Liver (tissue), 9 donors: ENCODE results near the gene ZFAND3. TPM values are rescaled to one million over a fixed set of nuclear protein-coding genes. Genes with fewer than 3 reads are reported as not detected.

ENCODE experiments used
- DNase-seq: peaks from one replicate; pipeline ENCODE4 v3.0.0-alpha.2; 2017; ENCODE audit warnings: low spot score
- H3K27ac ChIP-seq, 2 donors: one replicate each; pipeline ENCODE4 v1.7.0; 2013; ENCODE audit warnings: inconsistent platforms in 2 of 2, low read length in 2 of 2, control low read depth in 1 of 2, low read depth in 1 of 2, mild to moderate bottlenecking in 1 of 2
- H3K27me3 ChIP-seq, 4 donors: one replicate each; pipeline versions ENCODE4 v1.6.1 to v1.7.0; 2013; ENCODE audit warnings: low read length in 3 of 4, inconsistent platforms in 1 of 4, mild to moderate bottlenecking in 1 of 4, moderate library complexity in 1 of 4; ENCODE audit not compliant: control insufficient read depth in 4 of 4, insufficient read depth in 4 of 4
- H3K36me3 ChIP-seq, 4 donors: one replicate each; pipeline versions ENCODE4 v1.6.1 to v1.7.0; 2013; ENCODE audit warnings: low read length in 3 of 4, mild to moderate bottlenecking in 3 of 4, low read depth in 1 of 4, moderate library complexity in 1 of 4; ENCODE audit not compliant: control insufficient read depth in 4 of 4, insufficient read depth in 3 of 4
- H3K4me1 ChIP-seq, 4 donors: one replicate each; pipeline versions ENCODE4 v1.6.1 to v1.7.0; 2013; ENCODE audit warnings: low read length in 3 of 4, mild to moderate bottlenecking in 3 of 4, moderate library complexity in 1 of 4; ENCODE audit not compliant: control insufficient read depth in 4 of 4, insufficient read depth in 4 of 4
- H3K4me3 ChIP-seq, 3 donors: one replicate each; pipeline versions ENCODE4 v1.6.1 to v1.7.0; 2013; ENCODE audit warnings: low read length in 3 of 3, control low read depth in 1 of 3, low read depth in 1 of 3, mild to moderate bottlenecking in 1 of 3
- H3K9ac ChIP-seq, 2 donors: one replicate each; pipeline ENCODE4 v1.7.0; 2013; ENCODE audit warnings: low read length in 2 of 2, mild to moderate bottlenecking in 2 of 2, moderate library complexity in 2 of 2, control low read depth in 1 of 2, low read depth in 1 of 2
- H3K9me3 ChIP-seq, 4 donors: one replicate each; pipeline versions ENCODE4 v1.6.1 to v1.7.0; 2013; ENCODE audit warnings: low read length in 3 of 4; ENCODE audit not compliant: control insufficient read depth in 4 of 4
- ATF3 ChIP-seq: IDR thresholded peaks from 2 replicates; pipeline ENCODE4 v1.6.1; 2016; ENCODE audit warnings: antibody characterized with exemption
- CTCF ChIP-seq: fragments of 150-350 bp; IDR thresholded peaks from 2 replicates; pipeline ENCODE4 v1.5.1; 2017; ENCODE audit warnings: improper control_type of control experiment, low read depth, low read length; ENCODE audit not compliant: missing input control
- EGR1 ChIP-seq, 2 donors: IDR thresholded peaks; 2 replicates each; pipeline ENCODE4 v1.6.1; 2016 to 2018; ENCODE audit warnings: antibody characterized with exemption in 2 of 2, low read depth in 2 of 2
- FOXA1 ChIP-seq: IDR thresholded peaks from 2 replicates; pipeline ENCODE4 v1.6.1; 2016; ENCODE audit warnings: antibody characterized with exemption
- FOXA2 ChIP-seq: IDR thresholded peaks from 2 replicates; pipeline ENCODE4 v1.6.1; 2016; ENCODE audit warnings: antibody characterized with exemption
- GABPA ChIP-seq, 2 donors: IDR thresholded peaks in 1 of 2; conservative IDR thresholded peaks in 1 of 2; 2 replicates each; pipeline ENCODE4 v1.6.1; 2016; ENCODE audit warnings: antibody characterized with exemption in 2 of 2, mild to moderate bottlenecking in 1 of 2, moderate library complexity in 1 of 2
- HNF4A ChIP-seq, 2 donors: conservative IDR thresholded peaks; 2 replicates each; pipeline ENCODE4 v1.6.1; 2016; ENCODE audit warnings: antibody characterized with exemption in 2 of 2, mild to moderate bottlenecking in 2 of 2
- HNF4G ChIP-seq: IDR thresholded peaks from 2 replicates; pipeline ENCODE4 v1.6.1; 2016; ENCODE audit warnings: antibody characterized with exemption
- JUND ChIP-seq, 2 donors: IDR thresholded peaks; 2 replicates each; pipeline ENCODE4 v1.6.1; 2016; ENCODE audit warnings: antibody characterized with exemption in 2 of 2
- NR2F2 ChIP-seq: IDR thresholded peaks from 2 replicates; pipeline ENCODE4 v1.6.1; 2016; ENCODE audit warnings: antibody characterized with exemption
- RAD21 ChIP-seq, 2 donors: IDR thresholded peaks; 2 replicates each; pipeline ENCODE4 v1.6.1; 2016; ENCODE audit warnings: antibody characterized with exemption in 2 of 2, mild to moderate bottlenecking in 2 of 2
- REST ChIP-seq: IDR thresholded peaks from 2 replicates; pipeline ENCODE4 v1.6.1; 2016; ENCODE audit warnings: antibody characterized with exemption, mild to moderate bottlenecking
- RXRA ChIP-seq, 2 donors: IDR thresholded peaks; 2 replicates each; pipeline ENCODE4 v1.6.1; 2017 to 2018; ENCODE audit warnings: antibody characterized with exemption in 2 of 2, mild to moderate bottlenecking in 1 of 2
- SP1 ChIP-seq: IDR thresholded peaks from 2 replicates; pipeline ENCODE4 v1.6.1; 2018; ENCODE audit warnings: antibody characterized with exemption, mild to moderate bottlenecking
- TAF1 ChIP-seq: conservative IDR thresholded peaks from 2 replicates; pipeline ENCODE4 v1.6.1; 2016; ENCODE audit warnings: antibody characterized with exemption, mild to moderate bottlenecking
- YY1 ChIP-seq: IDR thresholded peaks from 2 replicates; pipeline ENCODE4 v1.6.1; 2016; ENCODE audit warnings: antibody characterized with exemption, mild to moderate bottlenecking
- WGBS: extraction: QIAGEN DNeasy Blood & Tissue Kit; methylation state at CpG from one replicate; pipeline ENCODE4 v1.1.7; 2013; 5-methylcytosine and 5-hydroxymethylcytosine counted together
- polyA plus RNA-seq, 2 donors: library from polyadenylated mRNA; stranded (reverse) in 1 of 2; unstranded in 1 of 2; fragments of 200-250 nt in 1 of 2; fragments of >200 nt in 1 of 2; fragmentation: Nextera tagmentation in 1 of 2; extraction: Ambion mirVana in 1 of 2; gene quantifications; one replicate each; pipeline versions ENCODE4 v1.2.1 to v1.2.3, GENCODE V29; 2013 to 2015
- total RNA-seq, 2 donors: library from RNA; depleted of rRNA; stranded (reverse); fragments of >200 nt; gene quantifications; one replicate each; pipeline ENCODE4 v1.2.3, GENCODE V29; 2014
- TF ChIP-seq, protein P1 (sequence below): IDR thresholded peaks from 2 replicates; pipeline ENCODE4 v1.6.1; 2016; ENCODE audit warnings: antibody characterized with exemption
- TF ChIP-seq, protein P2 (sequence below): IDR thresholded peaks from 2 replicates; pipeline ENCODE4 v1.6.1; 2016; ENCODE audit warnings: antibody characterized with exemption
- donor health status: healthy.
- donor health status: healthy.
- donor health status: healthy.
- donor health status: healthy.
- donor health status: healthy.

ZFAND3 gene
- total and polyA plus RNA-seq, 4 donors, result 7.7 to 37.5 (median 23.1) TPM

- TF ChIP-seq CTCF, result no peak
- no peak for TF ChIP-seq RXRA (IDR thresholded peaks at IDR 0.05)
- no peak for TF ChIP-seq NR2F2
- no peak for TF ChIP-seq TAF1
- no peak for TF ChIP-seq GABPA (IDR thresholded peaks at IDR 0.05 in 1 of 2, conservative IDR thresholded peaks at IDR 0.05 in 1 of 2)
- TF ChIP-seq FOXA2, result no peak
- TF ChIP-seq FOXA1, result no peak
Observed at GRCh38 chr6:37993596-37993995, 174.1 kb downstream of the ZFAND3 start (continued).

DNA sequence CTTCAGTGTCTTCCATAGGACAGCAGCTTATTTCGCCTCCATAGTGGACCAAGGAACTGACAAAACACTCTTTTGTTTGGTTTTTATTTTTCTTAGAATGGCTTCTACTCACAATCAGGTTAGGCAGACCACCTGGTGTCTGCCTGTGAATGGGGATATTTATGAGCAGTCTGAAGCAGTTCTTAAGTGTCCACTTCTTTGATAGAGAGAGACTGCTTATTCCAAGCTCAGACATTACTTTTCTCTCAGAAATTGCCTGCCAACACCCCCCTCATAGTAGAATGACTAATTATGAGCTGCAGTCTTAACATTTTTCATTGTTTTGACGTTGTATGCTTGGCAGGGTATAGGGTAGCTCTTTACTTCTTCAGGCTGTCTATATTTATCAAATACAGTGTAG, 174.7 kb downstream of the ZFAND3 start:
- H3K4me3 ChIP-seq, result no peak overlapping the region
- TF ChIP-seq TAF1, result no peak
- TF ChIP-seq SP1, result no peak
- TF ChIP-seq ATF3, result no peak
- no peak for TF ChIP-seq RAD21 (IDR thresholded peaks at IDR 0.05)
- no peak overlapping the region for H3K27ac ChIP-seq
- no peak overlapping the region for H3K9ac ChIP-seq
- no peaks in the 10 kb centered on the region for H3K9me3 ChIP-seq
- no peak for DNase-seq
- WGBS, result 81% methylated on average over 2 of the region's 2 CpGs
- H3K4me1 ChIP-seq, result peaks cover 5 to 21% (median 19%) of the 10 kb centered on the region in 4 donors
- H3K36me3 ChIP-seq, result no peaks in the 10 kb centered on the region
- no peaks in the 10 kb centered on the region for H3K27me3 ChIP-seq

DNA sequence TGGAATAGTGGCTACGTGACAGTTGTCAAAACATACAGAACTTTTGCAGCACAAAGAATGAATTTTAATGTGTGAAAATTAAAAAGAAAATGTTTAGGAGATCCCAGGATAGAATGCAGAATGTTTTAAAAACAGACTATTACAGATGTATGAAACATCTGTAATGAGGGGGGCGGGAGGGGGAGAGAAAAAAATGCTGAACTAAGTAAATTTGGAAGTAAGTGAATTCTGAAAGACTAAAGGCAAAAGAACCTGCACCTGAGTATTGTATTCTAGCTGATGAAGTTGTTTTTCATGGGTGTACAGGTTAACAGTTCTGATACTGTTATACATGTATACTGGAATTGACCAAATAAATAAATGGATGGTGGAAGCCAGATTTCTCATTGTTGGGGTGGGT, 178.8 kb downstream of the ZFAND3 start:
- DNase-seq, result no peak
- TF ChIP-seq GABPA (IDR thresholded peaks at IDR 0.05 in 1 of 2, conservative IDR thresholded peaks at IDR 0.05 in 1 of 2) (no peak), EGR1 (IDR thresholded peaks at IDR 0.05; ENCODE audit: low read depth in 2 of 2) (no peak), RXRA (IDR thresholded peaks at IDR 0.05) (no peak), RAD21 (IDR thresholded peaks at IDR 0.05) (no peak), SP1 (no peak), FOXA2 (no peak), ATF3 (no peak), JUND (IDR thresholded peaks at IDR 0.05) (no peak), NR2F2 (no peak), YY1 (no peak), FOXA1 (no peak), HNF4G (no peak), HNF4A (conservative IDR thresholded peaks at IDR 0.05) (no peak), CTCF (no peak), REST (no peak), TAF1 (no peak)
- TF ChIP-seq, protein P1, sequence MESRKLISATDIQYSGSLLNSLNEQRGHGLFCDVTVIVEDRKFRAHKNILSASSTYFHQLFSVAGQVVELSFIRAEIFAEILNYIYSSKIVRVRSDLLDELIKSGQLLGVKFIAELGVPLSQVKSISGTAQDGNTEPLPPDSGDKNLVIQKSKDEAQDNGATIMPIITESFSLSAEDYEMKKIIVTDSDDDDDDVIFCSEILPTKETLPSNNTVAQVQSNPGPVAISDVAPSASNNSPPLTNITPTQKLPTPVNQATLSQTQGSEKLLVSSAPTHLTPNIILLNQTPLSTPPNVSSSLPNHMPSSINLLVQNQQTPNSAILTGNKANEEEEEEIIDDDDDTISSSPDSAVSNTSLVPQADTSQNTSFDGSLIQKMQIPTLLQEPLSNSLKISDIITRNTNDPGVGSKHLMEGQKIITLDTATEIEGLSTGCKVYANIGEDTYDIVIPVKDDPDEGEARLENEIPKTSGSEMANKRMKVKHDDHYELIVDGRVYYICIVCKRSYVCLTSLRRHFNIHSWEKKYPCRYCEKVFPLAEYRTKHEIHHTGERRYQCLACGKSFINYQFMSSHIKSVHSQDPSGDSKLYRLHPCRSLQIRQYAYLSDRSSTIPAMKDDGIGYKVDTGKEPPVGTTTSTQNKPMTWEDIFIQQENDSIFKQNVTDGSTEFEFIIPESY, result no peak
- TF ChIP-seq, protein P2, sequence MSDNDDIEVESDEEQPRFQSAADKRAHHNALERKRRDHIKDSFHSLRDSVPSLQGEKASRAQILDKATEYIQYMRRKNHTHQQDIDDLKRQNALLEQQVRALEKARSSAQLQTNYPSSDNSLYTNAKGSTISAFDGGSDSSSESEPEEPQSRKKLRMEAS, result no peak
- no peak overlapping the region for H3K4me3 ChIP-seq
- no peak overlapping the region for H3K9ac ChIP-seq
- no peaks in the 10 kb centered on the region for H3K9me3 ChIP-seq
- H3K27ac ChIP-seq, result no peak overlapping the region
- WGBS, result 97% methylated on average over 2 of the region's 2 CpGs
- H3K27me3 ChIP-seq, result no peaks in the 10 kb centered on the region
- peaks cover 0 to 3% (median under 1%) of the 10 kb centered on the region in 4 donors for H3K4me1 ChIP-seq
- no peaks in the 10 kb centered on the region for H3K36me3 ChIP-seq
